ENCODE results near the gene FGF6. TPM values are rescaled to one million over a fixed set of nuclear protein-coding genes. Genes with fewer than 3 reads are reported as not detected.

Gene FGF6, protein sequence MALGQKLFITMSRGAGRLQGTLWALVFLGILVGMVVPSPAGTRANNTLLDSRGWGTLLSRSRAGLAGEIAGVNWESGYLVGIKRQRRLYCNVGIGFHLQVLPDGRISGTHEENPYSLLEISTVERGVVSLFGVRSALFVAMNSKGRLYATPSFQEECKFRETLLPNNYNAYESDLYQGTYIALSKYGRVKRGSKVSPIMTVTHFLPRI
- not detected in 2 replicates for total RNA-seq

DNA sequence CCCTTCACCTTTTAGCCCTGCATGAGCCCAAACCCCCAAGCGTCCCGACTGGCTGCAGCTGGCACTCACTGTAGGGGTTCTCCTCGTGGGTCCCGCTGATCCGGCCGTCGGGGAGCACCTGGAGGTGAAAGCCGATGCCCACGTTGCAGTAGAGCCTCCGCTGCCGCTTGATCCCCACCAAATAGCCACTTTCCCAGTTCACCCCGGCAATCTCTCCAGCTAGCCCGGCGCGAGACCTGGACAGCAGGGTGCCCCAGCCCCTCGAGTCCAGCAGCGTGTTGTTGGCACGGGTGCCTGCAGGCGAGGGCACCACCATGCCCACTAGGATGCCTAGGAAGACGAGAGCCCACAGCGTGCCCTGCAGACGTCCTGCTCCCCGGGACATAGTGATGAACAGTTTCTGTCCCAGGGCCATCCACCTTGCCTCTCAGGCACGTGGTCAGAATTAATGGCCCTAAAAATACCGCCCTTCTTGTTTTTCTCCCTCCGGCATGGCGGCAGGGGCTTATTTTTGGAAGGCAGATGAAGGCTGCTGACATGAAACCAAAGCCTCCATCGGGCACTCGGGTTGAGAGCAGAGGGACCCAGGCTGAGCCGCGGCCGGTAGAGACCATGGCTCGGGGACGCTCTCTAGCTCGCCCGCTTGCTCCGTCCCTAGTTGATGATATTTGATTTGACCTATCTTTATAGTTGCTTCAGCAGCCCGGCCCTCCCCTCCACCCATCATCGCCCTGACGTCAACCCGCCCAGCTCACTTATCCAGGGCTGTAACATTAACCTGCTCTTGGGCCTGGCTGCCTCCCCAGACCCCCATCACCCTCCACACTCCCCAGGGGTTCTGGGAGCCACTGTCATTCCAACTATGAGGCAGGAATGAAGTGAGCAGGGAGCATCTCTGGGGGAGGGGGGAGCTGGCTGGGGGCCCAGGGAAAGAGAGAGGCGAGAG, at the start of gene FGF6:
Gene FGF6, minus strand, starts transcription at position 660 of the 946 bp plus-strand sequence. Its CDS starts 245 bp downstream, at position 415.
- TF ChIP-seq, protein P1, sequence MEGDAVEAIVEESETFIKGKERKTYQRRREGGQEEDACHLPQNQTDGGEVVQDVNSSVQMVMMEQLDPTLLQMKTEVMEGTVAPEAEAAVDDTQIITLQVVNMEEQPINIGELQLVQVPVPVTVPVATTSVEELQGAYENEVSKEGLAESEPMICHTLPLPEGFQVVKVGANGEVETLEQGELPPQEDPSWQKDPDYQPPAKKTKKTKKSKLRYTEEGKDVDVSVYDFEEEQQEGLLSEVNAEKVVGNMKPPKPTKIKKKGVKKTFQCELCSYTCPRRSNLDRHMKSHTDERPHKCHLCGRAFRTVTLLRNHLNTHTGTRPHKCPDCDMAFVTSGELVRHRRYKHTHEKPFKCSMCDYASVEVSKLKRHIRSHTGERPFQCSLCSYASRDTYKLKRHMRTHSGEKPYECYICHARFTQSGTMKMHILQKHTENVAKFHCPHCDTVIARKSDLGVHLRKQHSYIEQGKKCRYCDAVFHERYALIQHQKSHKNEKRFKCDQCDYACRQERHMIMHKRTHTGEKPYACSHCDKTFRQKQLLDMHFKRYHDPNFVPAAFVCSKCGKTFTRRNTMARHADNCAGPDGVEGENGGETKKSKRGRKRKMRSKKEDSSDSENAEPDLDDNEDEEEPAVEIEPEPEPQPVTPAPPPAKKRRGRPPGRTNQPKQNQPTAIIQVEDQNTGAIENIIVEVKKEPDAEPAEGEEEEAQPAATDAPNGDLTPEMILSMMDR (IDR thresholded peaks at IDR 0.05; ENCODE audit: insufficient read depth, low read length, poor library complexity, severe bottlenecking), result no peak
- no peak for DNase-seq (ENCODE audit: low read depth)
- Histone ChIP-seq H3K4me3 (ENCODE audit: low read depth, low read length) (no peak within 1 kb of the TSS), H3K36me3 (ENCODE audit: control insufficient read depth, insufficient read depth, low read length) (no peaks in the 10 kb centered on the region), H3K27me3 (ENCODE audit: control insufficient read depth, insufficient read depth, low read length) (peaks cover 30% of the 10 kb centered on the region)

GRCh38 chr12:4490973-4491372, 45.4 kb upstream of the FGF6 start:
- no peaks in the 10 kb centered on the region for H3K36me3 ChIP-seq (ENCODE audit: control insufficient read depth, insufficient read depth, low read length)
- H3K27me3 ChIP-seq (ENCODE audit: control insufficient read depth, insufficient read depth, low read length), result no peaks in the 10 kb centered on the region
- no peak overlapping the region for H3K4me3 ChIP-seq (ENCODE audit: low read depth, low read length)
- TF ChIP-seq, protein P1 (IDR thresholded peaks at IDR 0.05; ENCODE audit: insufficient read depth, low read length, poor library complexity, severe bottlenecking), result no peak
- DNase-seq (ENCODE audit: low read depth), result no peak

DNA sequence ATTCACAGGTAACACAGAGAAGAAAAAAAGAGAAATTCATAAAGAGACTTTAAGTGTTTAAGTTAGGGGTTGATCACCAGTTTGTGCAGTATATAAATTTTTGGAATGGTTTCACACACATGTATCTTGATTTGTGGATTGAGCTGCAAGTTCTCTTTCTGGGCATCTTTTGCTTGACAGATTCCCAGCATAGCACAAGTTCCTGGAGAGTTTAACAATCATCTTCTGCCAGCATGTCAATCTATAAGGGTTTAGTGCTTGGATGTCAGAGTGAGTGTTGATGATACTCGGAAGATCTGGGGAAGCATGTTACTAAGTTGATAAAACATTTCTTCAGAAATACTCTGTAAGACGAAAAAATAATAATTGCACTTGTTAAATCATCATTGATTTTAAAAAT, 43.9 kb upstream of the FGF6 start:
- Histone ChIP-seq H3K36me3 (ENCODE audit: control insufficient read depth, insufficient read depth, low read length) (no peaks in the 10 kb centered on the region), H3K4me3 (ENCODE audit: low read depth, low read length) (no peak overlapping the region), H3K27me3 (ENCODE audit: control insufficient read depth, insufficient read depth, low read length) (no peaks in the 10 kb centered on the region)
- DNase-seq (ENCODE audit: low read depth), result no peak
- TF ChIP-seq, protein P1 (IDR thresholded peaks at IDR 0.05; ENCODE audit: insufficient read depth, low read length, poor library complexity, severe bottlenecking), result no peak

DNA sequence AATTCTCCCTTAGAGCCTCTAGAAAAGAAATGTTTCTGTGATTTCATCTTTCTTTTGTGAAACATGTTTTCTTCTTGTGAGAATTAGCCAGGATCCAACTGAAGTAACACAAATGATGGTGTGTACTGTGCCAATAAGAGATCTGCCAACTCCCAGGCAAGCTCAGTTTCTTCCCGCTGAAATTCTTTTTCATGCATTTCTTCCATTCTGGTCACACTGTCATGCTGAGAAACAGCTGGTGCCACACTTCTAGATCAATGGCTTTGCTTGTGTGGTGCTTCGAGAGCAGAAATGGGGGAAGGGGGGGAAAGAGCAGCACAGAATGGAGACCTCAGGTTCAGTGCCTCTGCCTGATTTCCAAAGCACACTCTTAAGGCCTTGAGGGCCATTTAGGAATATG, 41.4 kb upstream of the FGF6 start:
- TF ChIP-seq, protein P1 (IDR thresholded peaks at IDR 0.05; ENCODE audit: insufficient read depth, low read length, poor library complexity, severe bottlenecking), result no peak
- H3K36me3 ChIP-seq (ENCODE audit: control insufficient read depth, insufficient read depth, low read length), result no peaks in the 10 kb centered on the region

DNA sequence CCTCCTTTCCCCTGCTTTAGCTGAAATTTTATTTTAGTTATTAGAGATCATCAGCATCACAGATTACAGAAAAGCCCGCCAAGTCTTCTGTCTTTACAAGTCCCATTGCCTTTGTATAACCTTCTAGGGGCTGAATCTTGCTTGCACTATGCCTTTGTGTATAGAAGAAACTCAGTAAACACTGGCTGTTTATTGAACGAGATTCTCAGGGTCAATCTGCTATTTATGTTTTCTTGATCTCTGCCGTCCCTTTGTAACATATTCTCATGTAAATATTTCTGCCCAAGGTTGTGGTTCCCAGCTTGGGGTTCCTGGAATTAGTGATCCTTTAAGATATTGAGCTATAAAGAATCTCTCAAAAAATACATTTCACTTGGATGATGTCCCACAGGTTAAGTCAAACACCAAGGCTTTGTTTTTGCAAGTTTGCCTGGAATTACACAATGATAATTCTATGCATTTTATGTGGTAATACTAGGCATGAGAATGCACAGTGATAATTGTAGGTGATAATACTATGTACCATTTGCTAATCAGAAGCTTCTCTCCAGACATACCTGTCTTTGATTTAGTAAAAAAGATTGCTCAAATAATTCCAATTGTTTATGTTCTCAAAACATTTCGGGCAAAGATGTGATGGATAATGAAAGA, 40.6 kb upstream of the FGF6 start:
- H3K36me3 ChIP-seq (ENCODE audit: control insufficient read depth, insufficient read depth, low read length), result no peaks in the 10 kb centered on the region
- TF ChIP-seq, protein P1 (IDR thresholded peaks at IDR 0.05; ENCODE audit: insufficient read depth, low read length, poor library complexity, severe bottlenecking), result no peak
- no peak for DNase-seq (ENCODE audit: low read depth)
- H3K4me3 ChIP-seq (ENCODE audit: low read depth, low read length), result no peak overlapping the region
- no peaks in the 10 kb centered on the region for H3K27me3 ChIP-seq (ENCODE audit: control insufficient read depth, insufficient read depth, low read length)

More for the DNA sequence above, 41.4 kb upstream of the FGF6 start:
- H3K27me3 ChIP-seq (ENCODE audit: control insufficient read depth, insufficient read depth, low read length), result no peaks in the 10 kb centered on the region
- DNase-seq (ENCODE audit: low read depth), result no peak
- no peak overlapping the region for H3K4me3 ChIP-seq (ENCODE audit: low read depth, low read length)

All from kidney epithelial cell (primary cell).